GM23248 (cell line): Measurements from ENCODE around the gene SEMA5A.

Experiments
- EZH2 ChIP-seq: fragments of 200-600 bp; sonication (generic); IDR thresholded peaks from 2 replicates; pipeline ENCODE4 v1.6.1; 2018; ENCODE audit warnings: antibody characterized with exemption, mild to moderate bottlenecking; ENCODE audit not compliant: insufficient read depth, poor library complexity, severe bottlenecking
- EZH2phosphoT487 ChIP-seq: fragments of 200-600 bp; sonication (generic); IDR thresholded peaks from 2 replicates; pipeline ENCODE4 v1.6.1; 2018; ENCODE audit warnings: antibody characterized with exemption, moderate library complexity, mild to moderate bottlenecking, low read depth; ENCODE audit not compliant: insufficient read depth

DNA sequence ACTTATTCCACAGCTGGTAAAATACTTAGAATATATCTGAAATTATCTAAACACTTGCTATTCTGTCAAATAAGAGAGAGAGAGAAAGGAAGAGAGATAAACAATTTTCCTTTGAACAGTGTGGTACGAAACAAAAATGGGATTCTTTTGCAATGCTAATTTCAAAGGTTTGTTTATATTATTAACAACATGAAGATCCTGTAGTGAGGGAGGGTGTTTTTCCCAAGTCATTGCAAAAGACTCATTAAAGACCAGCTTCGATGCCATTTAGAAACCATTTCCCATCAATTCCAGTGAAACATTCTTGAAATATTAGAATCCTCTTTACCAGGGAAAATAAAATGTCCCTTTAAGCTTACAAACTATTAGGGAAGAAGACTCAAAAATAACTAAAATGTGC, 505.4 kb downstream of the SEMA5A start:
- TF ChIP-seq EZH2 (no peak), EZH2phosphoT487 (no peak)
